B cell (primary cell): ENCODE data around the gene RASSF3. TPM values are rescaled to one million over a fixed set of nuclear protein-coding genes. Genes with fewer than 3 reads are reported as not detected.
A peak's percentile ranks its signal among the peaks of the same experiment; 100 is the strongest.
"Not testable (repeated sequence)": the region's sequence is repeated elsewhere in the genome, so short reads cannot be mapped to it uniquely, and the experiment has no call there.

Experiments
- ATAC-seq: fragments of 200-7000 bp; cut with Tn5 transposase; one replicate; pipeline ENCODE4 v1.10.0; 2021; ENCODE audit warnings: low read depth, mild to moderate bottlenecking, moderate number of reproducible peaks, moderate library complexity
- CTCF ChIA-PET: fragments of 350-600 bp; sonication (Branson Sonifier 250); formaldehyde crosslinking; loops from one replicate; lab custom pipeline; 2021; ENCODE audit warnings: antibody characterized with exemption, inconsistent platforms; lab: Charles Lee
- POLR2A ChIA-PET: fragments of 350-600 bp; sonication (Branson Sonifier 250); formaldehyde crosslinking; loops from one replicate; lab custom pipeline; 2021; ENCODE audit warnings: antibody characterized with exemption; lab: Charles Lee
- DNase-seq: peaks from one replicate; pipeline ENCODE4 v3.0.0; 2013
- H2AFZ ChIP-seq: 2 replicates; pipeline ENCODE4 v1.6.1; 2012; ENCODE audit warnings: mild to moderate bottlenecking, low read depth, low read length; ENCODE audit not compliant: insufficient read depth, poor library complexity, severe bottlenecking
- H3K27ac ChIP-seq, 2 donors: 1 replicate in 1 of 2; 2 replicates in 1 of 2; pipeline ENCODE4 v1.5.1; 2012 to 2013; ENCODE audit warnings: low read length in 2 of 2, mild to moderate bottlenecking in 2 of 2, moderate library complexity in 1 of 2
- H3K27me3 ChIP-seq, 4 experiments: fragments of 200-600 bp in 1 of 4; sonication (generic) in 1 of 4; replicated peaks in 1 of 4; 1 replicate in 2 of 4; 2 replicates in 2 of 4; pipeline versions ENCODE4 v1.6.1 to v1.7.0; 2013 to 2016; ENCODE audit warnings: low read length in 3 of 4, mild to moderate bottlenecking in 2 of 4, mixed read lengths in 1 of 4, moderate library complexity in 1 of 4; ENCODE audit not compliant: insufficient read depth in 4 of 4, control insufficient read depth in 3 of 4; ENCODE audit errors: control extremely low read depth in 1 of 4
- H3K36me3 ChIP-seq, 2 experiments: replicated peaks in 1 of 2; 1 replicate in 1 of 2; 2 replicates in 1 of 2; pipeline versions ENCODE4 v1.6.1 to v1.7.1; 2013; ENCODE audit warnings: low read length in 1 of 2; ENCODE audit not compliant: insufficient read depth in 2 of 2, control insufficient read depth in 1 of 2; ENCODE audit errors: control extremely low read depth in 1 of 2, extremely low read depth in 1 of 2
- H3K4me1 ChIP-seq, 2 donors: fragments of 200-600 bp in 1 of 2; sonication (generic) in 1 of 2; 1 replicate in 1 of 2; 2 replicates in 1 of 2; pipeline versions ENCODE4 v1.5.1 to v1.6.1; 2013 to 2017; ENCODE audit warnings: low read length in 2 of 2; ENCODE audit not compliant: control insufficient read depth in 2 of 2, insufficient read depth in 2 of 2
- H3K4me2 ChIP-seq: replicated peaks from 2 replicates; pipeline ENCODE3; 2012; ENCODE audit warnings: mild to moderate bottlenecking, low read depth, low read length; ENCODE audit not compliant: poor library complexity, severe bottlenecking
- H3K4me3 ChIP-seq, 5 experiments: fragments of 200-600 bp in 1 of 5; sonication (generic) in 1 of 5; 1 replicate in 3 of 5; 2 replicates in 2 of 5; pipeline versions ENCODE4 v1.5.1 to v1.7.0; 2011 to 2016; ENCODE audit warnings: low read length in 4 of 5, mild to moderate bottlenecking in 4 of 5, low read depth in 2 of 5, control low read depth in 1 of 5, moderate library complexity in 1 of 5; ENCODE audit not compliant: insufficient read depth in 1 of 5; ENCODE audit errors: control extremely low read depth in 1 of 5, extremely low read depth in 1 of 5
- H3K79me2 ChIP-seq: fragments of 200-600 bp; sonication (generic); one replicate; pipeline ENCODE4 v1.6.0; 2016; ENCODE audit warnings: low read length; ENCODE audit not compliant: control insufficient read depth, insufficient read depth
- H3K9ac ChIP-seq: fragments of 200-600 bp; sonication (generic); 2 replicates; pipeline ENCODE4 v1.6.1; 2017; ENCODE audit warnings: mild to moderate bottlenecking, low read length, moderate library complexity
- H3K9me3 ChIP-seq, 3 donors: one replicate each; pipeline versions ENCODE4 v1.6.1 to v1.7.1; 2013; ENCODE audit warnings: low read length in 2 of 3; ENCODE audit not compliant: control insufficient read depth in 2 of 3, insufficient read depth in 1 of 3; ENCODE audit errors: control extremely low read depth in 1 of 3
- H4K20me1 ChIP-seq: 2 replicates; pipeline ENCODE4 v1.6.0; 2012; ENCODE audit warnings: mild to moderate bottlenecking, low read length; ENCODE audit not compliant: insufficient read depth, control insufficient read depth, poor library complexity, severe bottlenecking
- H3K27ac Mint-ChIP-seq: one replicate; pipeline ENCODE4 v1.8.0; 2021; ENCODE audit warnings: mixed read lengths
- H3K27me3 Mint-ChIP-seq: one replicate; pipeline ENCODE4 v1.8.0; 2021; ENCODE audit warnings: mixed read lengths
- H3K4me1 Mint-ChIP-seq: one replicate; pipeline ENCODE4 v1.8.0; 2021; ENCODE audit warnings: mixed read lengths
- H3K4me3 Mint-ChIP-seq: one replicate; pipeline ENCODE4 v1.8.0; 2021; ENCODE audit warnings: mixed read lengths
- H3K9me3 Mint-ChIP-seq: one replicate; pipeline ENCODE4 v1.8.0; 2022; ENCODE audit warnings: mixed read lengths; ENCODE audit not compliant: insufficient read depth
- EZH2 ChIP-seq: IDR thresholded peaks from 2 replicates; pipeline ENCODE4 v1.6.1; 2012; ENCODE audit warnings: borderline replicate concordance, low read depth, mild to moderate bottlenecking, moderate library complexity, low read length; ENCODE audit not compliant: insufficient read depth, poor library complexity, severe bottlenecking
- WGBS: methylation state at CpG from one replicate; pipeline ENCODE4 v1.1.5; 2013; ENCODE audit warnings: missing lambda C conversion rate; ENCODE audit not compliant: insufficient coverage; 5-methylcytosine and 5-hydroxymethylcytosine counted together
- intact Hi-C: fragments of 100-400 bp; cut with micrococcal nuclease; formaldehyde crosslinking; loops from one replicate; pipeline ENCODE4 v1.10.0; 2022
- polyA plus RNA-seq: library from polyadenylated mRNA; depleted of rRNA; stranded (reverse); fragments of >200 nt; gene quantifications from 2 replicates; pipeline ENCODE4 v1.2.3, GENCODE V29; 2012
- total RNA-seq, 2 donors: library from RNA; stranded (reverse); fragments of 120-200 nt in 1 of 2; gene quantifications; 1 replicate in 1 of 2; 2 replicates in 1 of 2; pipeline versions ENCODE4 v1.2.3 to v1.2.4, GENCODE V29; 2013 to 2022
- TF ChIP-seq, protein P1 (sequence below): fragments of 200-600 bp; IDR thresholded peaks from one replicate; pipeline ENCODE4 v1.8.0; 2022; ENCODE audit warnings: antibody characterized with exemption, mild to moderate bottlenecking

Gene RASSF3
- total and polyA plus RNA-seq, 2 donors (not counting 1 experiment from before 2014, with no cell fraction given), result 25.8 to 104 TPM

DNA sequence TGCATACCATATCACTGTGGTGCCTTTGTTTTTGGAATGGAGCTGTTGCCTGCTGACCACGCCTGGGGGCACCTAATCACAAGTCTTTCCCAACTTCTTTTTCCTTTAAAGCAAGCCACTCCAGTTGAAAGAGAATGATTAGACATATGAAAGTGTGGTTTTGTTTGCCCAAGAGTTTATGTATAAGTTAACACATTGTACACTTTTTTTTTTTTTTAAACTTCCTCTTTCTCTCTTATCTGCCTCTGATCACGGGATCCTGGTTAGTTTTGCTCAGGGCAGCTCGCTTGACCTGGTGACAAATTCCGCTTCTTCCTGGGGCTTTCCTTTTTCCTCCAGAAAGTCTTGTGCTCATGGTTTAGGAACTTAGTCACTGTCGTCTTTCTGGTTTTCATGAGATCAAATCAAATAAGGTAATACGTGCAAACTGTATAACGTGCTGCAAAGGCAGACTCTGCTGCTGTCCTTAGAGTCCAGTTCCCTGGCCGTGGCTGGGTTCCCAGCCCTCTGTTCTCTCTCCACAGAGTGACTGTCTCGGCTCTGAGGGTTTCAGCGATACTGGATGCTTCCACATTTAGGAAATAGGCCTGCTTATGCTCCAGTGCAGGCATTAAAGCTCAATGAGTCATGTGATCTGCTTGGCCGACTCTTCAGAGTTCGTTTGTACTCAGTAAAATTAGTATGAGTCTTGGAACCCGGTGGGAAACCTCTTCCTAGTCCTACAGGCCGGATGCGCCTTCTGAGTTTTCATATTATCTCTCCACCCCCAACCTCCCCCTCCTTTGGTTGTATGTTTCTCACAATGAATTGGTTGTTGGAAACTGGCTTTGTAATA lies 15.2 kb downstream of the RASSF3 start:
- H3K4me2 ChIP-seq, result peak overlapping the region; percentile 79
- peaks cover 61 to 80% of the 10 kb centered on the region in 2 donors for H3K4me1 ChIP-seq
- H3K27ac ChIP-seq, result peak overlapping the region; percentile 89 to 91
- H3K79me2 ChIP-seq, result peaks cover 98% of the 10 kb centered on the region
- DNase-seq (peak; percentile 89), ATAC-seq (peak; percentile 46)
- intact Hi-C loops, result loop anchor here (2.0 to 5.0 kb wide), 2 partner anchors 15 to 42 kb away; partner anchors contain the start of gene RASSF3
- peaks cover 11% of the 10 kb centered on the region for H4K20me1 ChIP-seq
- ChIA-PET CTCF (interaction anchor here (1.3 to 2.6 kb wide), 4 partner anchors 12 to 72 kb away, joined by 6 to 8 read pairs (median 8); partner anchors contain the start of gene RASSF3), POLR2A (interaction anchor here (0.6 to 1.9 kb wide), 3 partner anchors 14 to 16 kb away, joined by 3 to 8 read pairs (median 4); no protein-coding TSS in a partner anchor)
- 0% methylated on average over 8 of the region's 15 CpGs for WGBS
- H3K27me3 Mint-ChIP-seq, result no peaks in the 10 kb centered on the region
- peak overlapping the region; percentile 90 for H3K4me3 Mint-ChIP-seq
- H3K4me3 ChIP-seq, result peak overlapping the region; percentile 46 to 81 (median 56)
- TF ChIP-seq, protein P1, sequence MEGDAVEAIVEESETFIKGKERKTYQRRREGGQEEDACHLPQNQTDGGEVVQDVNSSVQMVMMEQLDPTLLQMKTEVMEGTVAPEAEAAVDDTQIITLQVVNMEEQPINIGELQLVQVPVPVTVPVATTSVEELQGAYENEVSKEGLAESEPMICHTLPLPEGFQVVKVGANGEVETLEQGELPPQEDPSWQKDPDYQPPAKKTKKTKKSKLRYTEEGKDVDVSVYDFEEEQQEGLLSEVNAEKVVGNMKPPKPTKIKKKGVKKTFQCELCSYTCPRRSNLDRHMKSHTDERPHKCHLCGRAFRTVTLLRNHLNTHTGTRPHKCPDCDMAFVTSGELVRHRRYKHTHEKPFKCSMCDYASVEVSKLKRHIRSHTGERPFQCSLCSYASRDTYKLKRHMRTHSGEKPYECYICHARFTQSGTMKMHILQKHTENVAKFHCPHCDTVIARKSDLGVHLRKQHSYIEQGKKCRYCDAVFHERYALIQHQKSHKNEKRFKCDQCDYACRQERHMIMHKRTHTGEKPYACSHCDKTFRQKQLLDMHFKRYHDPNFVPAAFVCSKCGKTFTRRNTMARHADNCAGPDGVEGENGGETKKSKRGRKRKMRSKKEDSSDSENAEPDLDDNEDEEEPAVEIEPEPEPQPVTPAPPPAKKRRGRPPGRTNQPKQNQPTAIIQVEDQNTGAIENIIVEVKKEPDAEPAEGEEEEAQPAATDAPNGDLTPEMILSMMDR, result no peak
- no peak for TF ChIP-seq EZH2
- H3K27ac Mint-ChIP-seq, result peak overlapping the region; percentile 94
- H3K9me3 Mint-ChIP-seq, result no peaks in the 10 kb centered on the region
- no peaks in the 10 kb centered on the region for H3K27me3 ChIP-seq
- H3K9ac ChIP-seq, result peak overlapping the region; percentile 64
- H2AFZ ChIP-seq, result peak overlapping the region; percentile 59
- H3K36me3 ChIP-seq, result no peaks in the 10 kb centered on the region
- no peaks in the 10 kb centered on the region for H3K9me3 ChIP-seq
- H3K4me1 Mint-ChIP-seq, result peaks cover 66% of the 10 kb centered on the region

DNA sequence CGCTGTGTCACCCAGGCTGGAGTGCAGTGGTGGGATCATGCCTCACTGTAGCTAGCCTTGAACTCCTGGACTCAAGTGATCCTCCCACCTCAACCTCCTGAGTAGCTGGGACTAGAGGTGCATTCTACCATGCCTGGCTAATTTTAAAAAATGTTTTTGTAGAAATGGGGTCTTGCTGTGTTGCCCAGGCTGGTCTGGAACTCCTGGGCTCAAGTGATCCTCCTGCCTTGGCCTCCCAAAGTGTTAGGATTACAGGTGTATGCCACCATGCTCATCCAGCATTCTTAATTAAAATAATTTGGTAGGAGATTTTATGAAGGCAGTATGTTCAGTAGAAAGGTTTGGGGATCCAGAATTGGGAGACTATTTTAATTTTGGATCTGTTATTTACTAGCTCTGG lies 16.3 kb downstream of the RASSF3 start:
- not testable (repeated sequence) for H3K9me3 Mint-ChIP-seq, DNase-seq, H3K4me3 ChIP-seq, ATAC-seq, H3K4me3 Mint-ChIP-seq, H2AFZ ChIP-seq, H3K36me3 ChIP-seq, H3K27me3 ChIP-seq, H3K27me3 Mint-ChIP-seq, H3K9me3 ChIP-seq, H3K9ac ChIP-seq
- Mint-ChIP-seq H3K4me1 (peaks cover 71% of the 10 kb centered on the region), H3K27ac (peak overlapping the region; percentile 20)
- POLR2A ChIA-PET, result interaction anchor here (1.9 kb wide), 1 partner anchor 15 kb away, joined by 8 read pairs; no protein-coding TSS in a partner anchor
- Histone ChIP-seq H3K4me2 (peak overlapping the region; percentile 12), H3K27ac (peak overlapping the region in 1 of 2 donors; percentile 35), H3K79me2 (peaks cover 100% of the 10 kb centered on the region), H3K4me1 (peaks cover 66 to 80% of the 10 kb centered on the region in 2 donors), H4K20me1 (peaks cover 17% of the 10 kb centered on the region)
- intact Hi-C loops, result loop anchor here (5.0 kb wide), 1 partner anchor 41 kb away; no protein-coding TSS in a partner anchor
- CTCF ChIA-PET, result interaction anchor here (0.6 to 1.4 kb wide), 2 partner anchors 15 to 50 kb away, joined by 3 read pairs; no protein-coding TSS in a partner anchor
- no CpG with 5 or more reads among the region's 1 CpG for WGBS
